SK-N-SH treated with all-trans-retinoic acid at 6 μM for 48 hours (cell line): ENCODE data around the gene SEMA6B.

Experiments
- TF ChIP-seq, protein P1 (sequence below): fragments of 250-450 bp; sonication (Bioruptor Pico); IDR thresholded peaks from 2 replicates; pipeline ENCODE4 v1.8.0; 2020; ENCODE audit warnings: mild to moderate bottlenecking, moderate library complexity, borderline replicate concordance
- TF ChIP-seq, protein P2 (sequence below): fragments of 250-450 bp; sonication (Bioruptor Pico); IDR thresholded peaks from 2 replicates; pipeline ENCODE4 v1.5.0; 2020; ENCODE audit warnings: mild to moderate bottlenecking, moderate library complexity

DNA sequence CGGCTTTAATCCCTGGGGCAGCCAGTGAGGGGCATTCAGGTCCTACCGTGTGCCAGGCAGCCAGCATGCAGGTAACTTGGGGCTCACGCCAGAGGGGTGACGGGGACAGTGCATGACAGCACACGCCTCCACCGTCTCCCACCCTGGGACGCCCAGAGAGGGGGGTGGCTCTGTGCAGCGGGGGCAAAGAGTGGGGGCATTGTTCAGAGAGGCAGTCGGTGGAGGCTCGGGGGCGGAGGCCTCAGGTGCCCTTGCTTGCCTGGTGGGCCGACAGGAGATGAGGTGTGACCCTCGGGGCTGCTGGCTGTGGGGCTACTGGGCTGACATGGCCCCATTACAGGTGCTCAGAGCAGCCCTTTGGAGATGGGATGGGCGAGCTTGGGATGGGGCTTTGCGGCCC is 59.6 kb downstream of the SEMA6B start:
- TF ChIP-seq, protein P1, sequence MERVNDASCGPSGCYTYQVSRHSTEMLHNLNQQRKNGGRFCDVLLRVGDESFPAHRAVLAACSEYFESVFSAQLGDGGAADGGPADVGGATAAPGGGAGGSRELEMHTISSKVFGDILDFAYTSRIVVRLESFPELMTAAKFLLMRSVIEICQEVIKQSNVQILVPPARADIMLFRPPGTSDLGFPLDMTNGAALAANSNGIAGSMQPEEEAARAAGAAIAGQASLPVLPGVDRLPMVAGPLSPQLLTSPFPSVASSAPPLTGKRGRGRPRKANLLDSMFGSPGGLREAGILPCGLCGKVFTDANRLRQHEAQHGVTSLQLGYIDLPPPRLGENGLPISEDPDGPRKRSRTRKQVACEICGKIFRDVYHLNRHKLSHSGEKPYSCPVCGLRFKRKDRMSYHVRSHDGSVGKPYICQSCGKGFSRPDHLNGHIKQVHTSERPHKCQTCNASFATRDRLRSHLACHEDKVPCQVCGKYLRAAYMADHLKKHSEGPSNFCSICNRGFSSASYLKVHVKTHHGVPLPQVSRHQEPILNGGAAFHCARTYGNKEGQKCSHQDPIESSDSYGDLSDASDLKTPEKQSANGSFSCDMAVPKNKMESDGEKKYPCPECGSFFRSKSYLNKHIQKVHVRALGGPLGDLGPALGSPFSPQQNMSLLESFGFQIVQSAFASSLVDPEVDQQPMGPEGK (CRISPR knock-in tag): no peak
- TF ChIP-seq, protein P2, sequence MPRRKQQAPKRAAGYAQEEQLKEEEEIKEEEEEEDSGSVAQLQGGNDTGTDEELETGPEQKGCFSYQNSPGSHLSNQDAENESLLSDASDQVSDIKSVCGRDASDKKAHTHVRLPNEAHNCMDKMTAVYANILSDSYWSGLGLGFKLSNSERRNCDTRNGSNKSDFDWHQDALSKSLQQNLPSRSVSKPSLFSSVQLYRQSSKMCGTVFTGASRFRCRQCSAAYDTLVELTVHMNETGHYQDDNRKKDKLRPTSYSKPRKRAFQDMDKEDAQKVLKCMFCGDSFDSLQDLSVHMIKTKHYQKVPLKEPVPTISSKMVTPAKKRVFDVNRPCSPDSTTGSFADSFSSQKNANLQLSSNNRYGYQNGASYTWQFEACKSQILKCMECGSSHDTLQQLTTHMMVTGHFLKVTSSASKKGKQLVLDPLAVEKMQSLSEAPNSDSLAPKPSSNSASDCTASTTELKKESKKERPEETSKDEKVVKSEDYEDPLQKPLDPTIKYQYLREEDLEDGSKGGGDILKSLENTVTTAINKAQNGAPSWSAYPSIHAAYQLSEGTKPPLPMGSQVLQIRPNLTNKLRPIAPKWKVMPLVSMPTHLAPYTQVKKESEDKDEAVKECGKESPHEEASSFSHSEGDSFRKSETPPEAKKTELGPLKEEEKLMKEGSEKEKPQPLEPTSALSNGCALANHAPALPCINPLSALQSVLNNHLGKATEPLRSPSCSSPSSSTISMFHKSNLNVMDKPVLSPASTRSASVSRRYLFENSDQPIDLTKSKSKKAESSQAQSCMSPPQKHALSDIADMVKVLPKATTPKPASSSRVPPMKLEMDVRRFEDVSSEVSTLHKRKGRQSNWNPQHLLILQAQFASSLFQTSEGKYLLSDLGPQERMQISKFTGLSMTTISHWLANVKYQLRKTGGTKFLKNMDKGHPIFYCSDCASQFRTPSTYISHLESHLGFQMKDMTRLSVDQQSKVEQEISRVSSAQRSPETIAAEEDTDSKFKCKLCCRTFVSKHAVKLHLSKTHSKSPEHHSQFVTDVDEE: no peak
